B cell (primary cell): ENCODE measurements around the gene DQX1.

ENCODE experiments used
- CTCF ChIP-seq: fragments of 200-600 bp; IDR thresholded peaks from one replicate; pipeline ENCODE4 v1.8.0; 2022; ENCODE audit warnings: antibody characterized with exemption, mild to moderate bottlenecking
- EZH2 ChIP-seq: IDR thresholded peaks from 2 replicates; pipeline ENCODE4 v1.6.1; 2012; ENCODE audit warnings: borderline replicate concordance, low read depth, mild to moderate bottlenecking, moderate library complexity, low read length; ENCODE audit not compliant: insufficient read depth, poor library complexity, severe bottlenecking

GRCh38 chr2:74486141-74486540, 39.9 kb downstream of the DQX1 start:
- no peak for TF ChIP-seq CTCF
- no peak for TF ChIP-seq EZH2
